22Rv1 (cell line): ENCODE results near the gene FGGY.

Experiments
- ZFX ChIP-seq: fragments of 450-650 bp; IDR thresholded peaks from 2 replicates; pipeline ENCODE4 v1.6.1; 2017; ENCODE audit warnings: antibody characterized with exemption, borderline replicate concordance
- TF ChIP-seq, protein P1 (sequence below): fragments of 450-650 bp; IDR thresholded peaks from 2 replicates; pipeline ENCODE4 v1.5.1; 2017; ENCODE audit warnings: mild to moderate bottlenecking

GRCh38 chr1:59682396-59683080 is 385.6 kb downstream of the FGGY start:
- TF ChIP-seq, protein P1, sequence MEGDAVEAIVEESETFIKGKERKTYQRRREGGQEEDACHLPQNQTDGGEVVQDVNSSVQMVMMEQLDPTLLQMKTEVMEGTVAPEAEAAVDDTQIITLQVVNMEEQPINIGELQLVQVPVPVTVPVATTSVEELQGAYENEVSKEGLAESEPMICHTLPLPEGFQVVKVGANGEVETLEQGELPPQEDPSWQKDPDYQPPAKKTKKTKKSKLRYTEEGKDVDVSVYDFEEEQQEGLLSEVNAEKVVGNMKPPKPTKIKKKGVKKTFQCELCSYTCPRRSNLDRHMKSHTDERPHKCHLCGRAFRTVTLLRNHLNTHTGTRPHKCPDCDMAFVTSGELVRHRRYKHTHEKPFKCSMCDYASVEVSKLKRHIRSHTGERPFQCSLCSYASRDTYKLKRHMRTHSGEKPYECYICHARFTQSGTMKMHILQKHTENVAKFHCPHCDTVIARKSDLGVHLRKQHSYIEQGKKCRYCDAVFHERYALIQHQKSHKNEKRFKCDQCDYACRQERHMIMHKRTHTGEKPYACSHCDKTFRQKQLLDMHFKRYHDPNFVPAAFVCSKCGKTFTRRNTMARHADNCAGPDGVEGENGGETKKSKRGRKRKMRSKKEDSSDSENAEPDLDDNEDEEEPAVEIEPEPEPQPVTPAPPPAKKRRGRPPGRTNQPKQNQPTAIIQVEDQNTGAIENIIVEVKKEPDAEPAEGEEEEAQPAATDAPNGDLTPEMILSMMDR: no peak
- TF ChIP-seq ZFX: no peak
